HEK293 (cell line): ENCODE measurements around the gene GMDS.

ENCODE experiments used
- CTCF ChIA-PET: fragments of 350-600 bp; formaldehyde crosslinking; extraction: SDS; loops from one replicate; lab custom pipeline; 2021; ENCODE audit warnings: antibody characterized with exemption; lab: Yijun Ruan, JAX
- POLR2A ChIA-PET: fragments of 300-600 bp; formaldehyde crosslinking; extraction: SDS; loops from one replicate; lab custom pipeline; 2020; ENCODE audit warnings: antibody characterized with exemption, inconsistent platforms; lab: Yijun Ruan, JAX
- H3K27ac ChIP-seq: fragments of 200-500 bp; sonication (Bioruptor generic); 2 replicates; pipeline ENCODE4 v1.5.1; 2014; ENCODE audit warnings: low read depth, low read length, control low read depth, inconsistent platforms; ENCODE audit errors: extremely low read depth
- H3K36me3 ChIP-seq, 2 experiments: fragments of 200-500 bp in 1 of 2; sonication (Bioruptor generic) in 1 of 2; 1 replicate in 1 of 2; 2 replicates in 1 of 2; pipeline ENCODE4 v1.5.1; 2014 to 2017; ENCODE audit warnings: inconsistent platforms in 2 of 2, low read length in 2 of 2; ENCODE audit not compliant: control insufficient read depth in 2 of 2, insufficient read depth in 1 of 2
- H3K4me1 ChIP-seq: fragments of 200-500 bp; sonication (Bioruptor generic); 2 replicates; pipeline ENCODE4 v1.5.1; 2014; ENCODE audit warnings: mild to moderate bottlenecking, low read length, inconsistent platforms; ENCODE audit not compliant: control insufficient read depth, insufficient read depth
- H3K4me3 ChIP-seq: 2 replicates; pipeline ENCODE4 v1.5.1; 2011; ENCODE audit warnings: low read depth, mild to moderate bottlenecking, control low read depth, low read length, moderate library complexity
- H3K9me3 ChIP-seq: fragments of 200-500 bp; sonication (Bioruptor generic); 2 replicates; pipeline ENCODE4 v1.5.1; 2014; ENCODE audit warnings: low read depth, low read length, inconsistent platforms; ENCODE audit not compliant: control insufficient read depth, insufficient read depth
- EGR2 ChIP-seq: fragments of 450-650 bp; formaldehyde crosslinking; IDR thresholded peaks from 2 replicates; pipeline ENCODE4 v1.5.1; 2016; ENCODE audit warnings: low read depth, missing biosample characterization, missing genetic modification characterization
- GLI2 ChIP-seq: fragments of 450-650 bp; formaldehyde crosslinking; IDR thresholded peaks from 2 replicates; pipeline ENCODE4; 2017; ENCODE audit warnings: missing biosample characterization, missing genetic modification characterization, low read depth, borderline replicate concordance
- GLIS1 ChIP-seq: fragments of 450-650 bp; formaldehyde crosslinking; IDR thresholded peaks from 2 replicates; pipeline ENCODE4 v1.5.1; 2016; ENCODE audit warnings: missing biosample characterization, missing genetic modification characterization
- HIC1 ChIP-seq: fragments of 450-650 bp; formaldehyde crosslinking; IDR thresholded peaks from 2 replicates; pipeline ENCODE4 v1.5.1; 2016; ENCODE audit warnings: missing biosample characterization, missing genetic modification characterization
- MEIS1 ChIP-seq: sonication (generic); formaldehyde crosslinking; IDR thresholded peaks from 2 replicates; pipeline ENCODE4 v1.8.1; 2022; ENCODE audit warnings: missing genetic modification reagents, mild to moderate bottlenecking, borderline replicate concordance
- PRDM4 ChIP-seq: fragments of 450-650 bp; formaldehyde crosslinking; IDR thresholded peaks from 2 replicates; pipeline ENCODE4 v1.5.1; 2017; ENCODE audit warnings: missing biosample characterization, missing genetic modification characterization
- TRIM28 ChIP-seq: IDR thresholded peaks from 2 replicates; pipeline ENCODE4 v1.6.1; 2011; ENCODE audit warnings: low read length, control low read depth, borderline replicate concordance
- ZBTB11 ChIP-seq: fragments of 450-650 bp; formaldehyde crosslinking; conservative IDR thresholded peaks from 2 replicates; pipeline ENCODE4 v1.5.1; 2016; ENCODE audit warnings: low read depth, missing biosample characterization, missing genetic modification characterization
- ZBTB8A ChIP-seq: fragments of 450-650 bp; formaldehyde crosslinking; IDR thresholded peaks from 2 replicates; pipeline ENCODE4 v1.5.1; 2016; ENCODE audit warnings: missing biosample characterization, missing genetic modification characterization
- ZNF138 ChIP-seq: fragments of 450-650 bp; formaldehyde crosslinking; IDR thresholded peaks from 2 replicates; pipeline ENCODE4 v1.5.1; 2016; ENCODE audit warnings: missing biosample characterization, missing genetic modification characterization, borderline replicate concordance
- ZNF221 ChIP-seq: fragments of 450-650 bp; formaldehyde crosslinking; IDR thresholded peaks from 2 replicates; pipeline ENCODE4 v1.5.1; 2017; ENCODE audit warnings: missing biosample characterization, missing genetic modification characterization, borderline replicate concordance
- ZNF24 ChIP-seq: fragments of 450-650 bp; formaldehyde crosslinking; IDR thresholded peaks from 2 replicates; pipeline ENCODE4 v1.5.1; 2016; ENCODE audit warnings: missing biosample characterization, missing genetic modification characterization
- ZNF404 ChIP-seq: fragments of 450-650 bp; formaldehyde crosslinking; IDR thresholded peaks from 2 replicates; pipeline ENCODE4 v1.5.1; 2017; ENCODE audit warnings: missing biosample characterization, missing genetic modification characterization
- ZNF416 ChIP-seq: fragments of 450-650 bp; formaldehyde crosslinking; IDR thresholded peaks from 2 replicates; pipeline ENCODE4 v1.5.1; 2016; ENCODE audit warnings: missing biosample characterization, missing genetic modification characterization
- ZNF600 ChIP-seq: fragments of 450-650 bp; formaldehyde crosslinking; IDR thresholded peaks from 2 replicates; pipeline ENCODE4 v1.5.1; 2016; ENCODE audit warnings: missing biosample characterization, missing genetic modification characterization
- ZNF626 ChIP-seq: fragments of 450-650 bp; sonication (Bioruptor Pico); formaldehyde crosslinking; IDR thresholded peaks from 2 replicates; pipeline ENCODE4 v1.5.1; 2018; ENCODE audit warnings: missing biosample characterization, missing genetic modification characterization, inconsistent platforms
- ZNF76 ChIP-seq: fragments of 450-650 bp; formaldehyde crosslinking; IDR thresholded peaks from 2 replicates; pipeline ENCODE4; 2016; ENCODE audit warnings: low read depth, missing biosample characterization, missing genetic modification characterization, borderline replicate concordance
- ZNF785 ChIP-seq: fragments of 450-650 bp; formaldehyde crosslinking; IDR thresholded peaks from 2 replicates; pipeline ENCODE4 v1.5.1; 2016; ENCODE audit warnings: missing biosample characterization, missing genetic modification characterization
- ZNF837 ChIP-seq: fragments of 450-650 bp; formaldehyde crosslinking; IDR thresholded peaks from 2 replicates; pipeline ENCODE4 v1.5.1; 2016; ENCODE audit warnings: missing biosample characterization, missing genetic modification characterization
- TF ChIP-seq, protein P1 (sequence below): fragments of 450-650 bp; formaldehyde crosslinking; IDR thresholded peaks from 2 replicates; pipeline ENCODE4 v1.5.1; 2016; ENCODE audit warnings: missing biosample characterization, missing genetic modification characterization, borderline replicate concordance
- TF ChIP-seq, protein P2 (sequence below): fragments of 450-650 bp; formaldehyde crosslinking; IDR thresholded peaks from 2 replicates; pipeline ENCODE4 v1.5.1; 2016; ENCODE audit warnings: missing biosample characterization, missing genetic modification characterization

Gene GMDS

DNA sequence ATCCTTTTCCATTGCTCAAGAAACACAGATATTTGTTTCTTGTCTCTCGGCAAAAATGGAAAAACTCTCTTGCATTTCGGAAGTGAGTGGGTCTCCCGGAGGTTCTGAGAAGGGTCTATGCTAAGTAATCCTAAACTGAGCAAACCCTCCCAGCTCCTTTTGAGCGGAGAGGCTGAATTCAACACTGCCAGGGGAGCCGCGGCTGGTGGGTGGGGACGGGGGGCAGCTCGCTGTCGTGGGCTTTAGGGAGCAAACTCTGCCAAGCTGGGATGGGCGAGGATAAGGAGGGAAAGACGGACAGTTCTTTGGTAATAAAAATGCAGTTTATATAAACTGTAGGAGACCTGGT is 424.3 kb downstream of the GMDS start:
- Histone ChIP-seq H3K36me3 (no peaks in the 10 kb centered on the region), H3K4me3 (no peak overlapping the region), H3K9me3 (no peaks in the 10 kb centered on the region), H3K4me1 (peaks cover 36% of the 10 kb centered on the region), H3K27ac (peak overlapping the region; percentile 83)
- ChIA-PET CTCF (interaction anchor here (0.5 to 1.8 kb wide), 4 partner anchors 28 to 1902 kb away, joined by 3 to 5 read pairs (median 4); no protein-coding TSS in a partner anchor), POLR2A (no interaction called here)
- TF ChIP-seq ZNF416 (tag by site-specific recombination) (no peak), MEIS1 (no peak), ZNF138 (tag by site-specific recombination) (no peak), EGR2 (tag by site-specific recombination) (0 out of 2 replicates have a peak, but pooled peaks have one; percentile 18), ZNF837 (tag by site-specific recombination) (no peak), ZNF785 (tag by site-specific recombination) (no peak), GLI2 (tag by site-specific recombination) (no peak), TRIM28 (no peak), ZNF221 (no peak), GLIS1 (tag by site-specific recombination) (no peak), ZNF76 (no peak), HIC1 (tag by site-specific recombination) (no peak), ZNF24 (tag by site-specific recombination) (no peak), ZNF600 (no peak), ZNF404 (no peak), ZNF626 (no peak), PRDM4 (tag by site-specific recombination) (0 out of 2 replicates have a peak, but pooled peaks have one; percentile 31), ZBTB11 (no peak), ZBTB8A (tag by site-specific recombination) (no peak)
- TF ChIP-seq, protein P1, sequence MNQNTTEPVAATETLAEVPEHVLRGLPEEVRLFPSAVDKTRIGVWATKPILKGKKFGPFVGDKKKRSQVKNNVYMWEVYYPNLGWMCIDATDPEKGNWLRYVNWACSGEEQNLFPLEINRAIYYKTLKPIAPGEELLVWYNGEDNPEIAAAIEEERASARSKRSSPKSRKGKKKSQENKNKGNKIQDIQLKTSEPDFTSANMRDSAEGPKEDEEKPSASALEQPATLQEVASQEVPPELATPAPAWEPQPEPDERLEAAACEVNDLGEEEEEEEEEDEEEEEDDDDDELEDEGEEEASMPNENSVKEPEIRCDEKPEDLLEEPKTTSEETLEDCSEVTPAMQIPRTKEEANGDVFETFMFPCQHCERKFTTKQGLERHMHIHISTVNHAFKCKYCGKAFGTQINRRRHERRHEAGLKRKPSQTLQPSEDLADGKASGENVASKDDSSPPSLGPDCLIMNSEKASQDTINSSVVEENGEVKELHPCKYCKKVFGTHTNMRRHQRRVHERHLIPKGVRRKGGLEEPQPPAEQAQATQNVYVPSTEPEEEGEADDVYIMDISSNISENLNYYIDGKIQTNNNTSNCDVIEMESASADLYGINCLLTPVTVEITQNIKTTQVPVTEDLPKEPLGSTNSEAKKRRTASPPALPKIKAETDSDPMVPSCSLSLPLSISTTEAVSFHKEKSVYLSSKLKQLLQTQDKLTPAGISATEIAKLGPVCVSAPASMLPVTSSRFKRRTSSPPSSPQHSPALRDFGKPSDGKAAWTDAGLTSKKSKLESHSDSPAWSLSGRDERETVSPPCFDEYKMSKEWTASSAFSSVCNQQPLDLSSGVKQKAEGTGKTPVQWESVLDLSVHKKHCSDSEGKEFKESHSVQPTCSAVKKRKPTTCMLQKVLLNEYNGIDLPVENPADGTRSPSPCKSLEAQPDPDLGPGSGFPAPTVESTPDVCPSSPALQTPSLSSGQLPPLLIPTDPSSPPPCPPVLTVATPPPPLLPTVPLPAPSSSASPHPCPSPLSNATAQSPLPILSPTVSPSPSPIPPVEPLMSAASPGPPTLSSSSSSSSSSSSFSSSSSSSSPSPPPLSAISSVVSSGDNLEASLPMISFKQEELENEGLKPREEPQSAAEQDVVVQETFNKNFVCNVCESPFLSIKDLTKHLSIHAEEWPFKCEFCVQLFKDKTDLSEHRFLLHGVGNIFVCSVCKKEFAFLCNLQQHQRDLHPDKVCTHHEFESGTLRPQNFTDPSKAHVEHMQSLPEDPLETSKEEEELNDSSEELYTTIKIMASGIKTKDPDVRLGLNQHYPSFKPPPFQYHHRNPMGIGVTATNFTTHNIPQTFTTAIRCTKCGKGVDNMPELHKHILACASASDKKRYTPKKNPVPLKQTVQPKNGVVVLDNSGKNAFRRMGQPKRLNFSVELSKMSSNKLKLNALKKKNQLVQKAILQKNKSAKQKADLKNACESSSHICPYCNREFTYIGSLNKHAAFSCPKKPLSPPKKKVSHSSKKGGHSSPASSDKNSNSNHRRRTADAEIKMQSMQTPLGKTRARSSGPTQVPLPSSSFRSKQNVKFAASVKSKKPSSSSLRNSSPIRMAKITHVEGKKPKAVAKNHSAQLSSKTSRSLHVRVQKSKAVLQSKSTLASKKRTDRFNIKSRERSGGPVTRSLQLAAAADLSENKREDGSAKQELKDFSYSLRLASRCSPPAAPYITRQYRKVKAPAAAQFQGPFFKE (tag by site-specific recombination), result no peak
- TF ChIP-seq, protein P2, sequence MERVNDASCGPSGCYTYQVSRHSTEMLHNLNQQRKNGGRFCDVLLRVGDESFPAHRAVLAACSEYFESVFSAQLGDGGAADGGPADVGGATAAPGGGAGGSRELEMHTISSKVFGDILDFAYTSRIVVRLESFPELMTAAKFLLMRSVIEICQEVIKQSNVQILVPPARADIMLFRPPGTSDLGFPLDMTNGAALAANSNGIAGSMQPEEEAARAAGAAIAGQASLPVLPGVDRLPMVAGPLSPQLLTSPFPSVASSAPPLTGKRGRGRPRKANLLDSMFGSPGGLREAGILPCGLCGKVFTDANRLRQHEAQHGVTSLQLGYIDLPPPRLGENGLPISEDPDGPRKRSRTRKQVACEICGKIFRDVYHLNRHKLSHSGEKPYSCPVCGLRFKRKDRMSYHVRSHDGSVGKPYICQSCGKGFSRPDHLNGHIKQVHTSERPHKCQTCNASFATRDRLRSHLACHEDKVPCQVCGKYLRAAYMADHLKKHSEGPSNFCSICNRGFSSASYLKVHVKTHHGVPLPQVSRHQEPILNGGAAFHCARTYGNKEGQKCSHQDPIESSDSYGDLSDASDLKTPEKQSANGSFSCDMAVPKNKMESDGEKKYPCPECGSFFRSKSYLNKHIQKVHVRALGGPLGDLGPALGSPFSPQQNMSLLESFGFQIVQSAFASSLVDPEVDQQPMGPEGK (tag by site-specific recombination), result peak; percentile 42; the same call in 1 of the 2 replicates
